OCI-LY3 (cell line): ENCODE measurements around the gene TMEM127.

Experiments used
- H2AFZ ChIP-seq: fragments of 200-600, 300-600 bp; shearing (Covaris generic); 2 replicates; pipeline ENCODE4 v1.6.0; 2014; ENCODE audit warnings: antibody characterized with exemption, low read depth, low read length
- H3K27ac ChIP-seq: fragments of 200-600, 300-600 bp; sonication (generic); 2 replicates; pipeline ENCODE4 v1.5.1; 2014; ENCODE audit warnings: mild to moderate bottlenecking, low read length, moderate library complexity, mixed read lengths
- H3K27me3 ChIP-seq: fragments of 200-600, 300-600 bp; sonication (generic); 2 replicates; pipeline ENCODE4 v1.6.1; 2014; ENCODE audit warnings: low read depth, low read length, mixed read lengths
- H3K36me3 ChIP-seq: fragments of 200-600, 300-600 bp; sonication (generic); replicated peaks from 2 replicates; pipeline ENCODE3; 2014; ENCODE audit warnings: low read depth, low read length, mixed read lengths
- H3K4me1 ChIP-seq: fragments of 300-600, 200-600 bp; sonication (generic); 2 replicates; pipeline ENCODE4 v1.6.1; 2014; ENCODE audit warnings: low read length, mixed read lengths
- H3K4me2 ChIP-seq: fragments of 200-600, 300-600 bp; sonication (generic); 2 replicates; pipeline ENCODE4 v1.6.1; 2014; ENCODE audit warnings: low read length, mixed read lengths
- H3K4me3 ChIP-seq: fragments of 300-600, 200-600 bp; sonication (generic); 2 replicates; pipeline ENCODE4 v1.5.1; 2014; ENCODE audit warnings: antibody characterized with exemption, mild to moderate bottlenecking, low read length, moderate library complexity
- H3K79me2 ChIP-seq: fragments of 300-600, 200-600 bp; shearing (Covaris generic); 2 replicates; pipeline ENCODE4 v1.6.1; 2014; ENCODE audit warnings: mild to moderate bottlenecking, low read length, mixed read lengths
- H3K9ac ChIP-seq: fragments of 300-600, 200-600 bp; shearing (Covaris generic); 2 replicates; pipeline ENCODE4 v1.6.0; 2014; ENCODE audit warnings: mild to moderate bottlenecking, low read length, moderate library complexity
- H3K9me3 ChIP-seq: fragments of 200-600, 300-600 bp; shearing (Covaris generic); 2 replicates; pipeline ENCODE4 v1.6.1; 2014; ENCODE audit warnings: low read length, mixed read lengths; ENCODE audit not compliant: insufficient read depth
- H4K20me1 ChIP-seq: fragments of 200-600, 300-600 bp; sonication (generic); 2 replicates; pipeline ENCODE4 v1.6.1; 2016; ENCODE audit warnings: low read length, mixed read lengths; ENCODE audit not compliant: insufficient read depth
- CTCF ChIP-seq: fragments of 200-600, 300-600 bp; sonication (generic); IDR thresholded peaks from 2 replicates; pipeline ENCODE4 v1.5.1; 2014; ENCODE audit warnings: antibody characterized with exemption, low read length, low read depth
- EZH2phosphoT487 ChIP-seq: fragments of 200-600 bp; shearing (Covaris generic); IDR thresholded peaks from 2 replicates; pipeline ENCODE4 v1.6.1; 2018; ENCODE audit warnings: antibody characterized with exemption, mixed run types, low read depth

The TMEM127 gene

GRCh38 chr2:96245609-96246390, 20.0 kb downstream of the TMEM127 start:
- H3K4me3 ChIP-seq: no peak overlapping the region

GRCh38 chr2:96243843-96244242, 22.0 kb downstream of the TMEM127 start:
- no peaks in the 10 kb centered on the region for H3K9me3 ChIP-seq
- no peak overlapping the region for H3K4me2 ChIP-seq
- H3K79me2 ChIP-seq: no peaks in the 10 kb centered on the region
- no peak overlapping the region for H3K4me3 ChIP-seq
- no peaks in the 10 kb centered on the region for H3K36me3 ChIP-seq
- H3K9ac ChIP-seq: no peak overlapping the region
- H3K27ac ChIP-seq: no peak overlapping the region
- H3K4me1 ChIP-seq: peaks cover 15% of the 10 kb centered on the region
- no peaks in the 10 kb centered on the region for H3K27me3 ChIP-seq
- TF ChIP-seq EZH2phosphoT487 (no peak), CTCF (no peak)
- no peaks in the 10 kb centered on the region for H4K20me1 ChIP-seq
- H2AFZ ChIP-seq: no peak overlapping the region

More at GRCh38 chr2:96245609-96246390, 20.0 kb downstream of the TMEM127 start:
- H3K36me3 ChIP-seq: no peaks in the 10 kb centered on the region
- TF ChIP-seq CTCF (no peak), EZH2phosphoT487 (no peak)
- peaks cover 15% of the 10 kb centered on the region for H3K4me1 ChIP-seq
- no peaks in the 10 kb centered on the region for H3K27me3 ChIP-seq
- no peaks in the 10 kb centered on the region for H3K79me2 ChIP-seq
- no peaks in the 10 kb centered on the region for H4K20me1 ChIP-seq
- H3K9ac ChIP-seq: no peak overlapping the region
- no peak overlapping the region for H3K4me2 ChIP-seq
- no peaks in the 10 kb centered on the region for H3K9me3 ChIP-seq
- H3K27ac ChIP-seq: no peak overlapping the region
- no peak overlapping the region for H2AFZ ChIP-seq

- Histone ChIP-seq H3K4me2 (peak overlapping the region; percentile 66), H3K27me3 (no peaks in the 10 kb centered on the region), H3K4me3 (0 out of 2 replicates have a peak overlapping the region, but pooled peaks have one; percentile 11), H3K4me1 (peaks cover 15% of the 10 kb centered on the region), H3K9me3 (no peaks in the 10 kb centered on the region), H3K27ac (peak overlapping the region; percentile 18; the same call in 1 of the 2 replicates), H4K20me1 (no peaks in the 10 kb centered on the region), H3K36me3 (no peaks in the 10 kb centered on the region), H2AFZ (0 out of 2 replicates have a peak overlapping the region, but pooled peaks have one; percentile 75), H3K9ac (peak overlapping the region; percentile 22; the same call in 1 of the 2 replicates), H3K79me2 (no peaks in the 10 kb centered on the region)
- no peak for TF ChIP-seq CTCF
- no peak for TF ChIP-seq EZH2phosphoT487
Measured at GRCh38 chr2:96241900-96242611, 23.7 kb downstream of the TMEM127 start.

GRCh38 chr2:96241227-96241626, 24.6 kb downstream of the TMEM127 start:
- Histone ChIP-seq H2AFZ (no peak overlapping the region), H3K4me2 (no peak overlapping the region), H3K79me2 (no peaks in the 10 kb centered on the region), H3K36me3 (no peaks in the 10 kb centered on the region), H3K4me3 (no peak overlapping the region), H3K27me3 (no peaks in the 10 kb centered on the region), H3K9ac (no peak overlapping the region), H3K27ac (no peak overlapping the region), H4K20me1 (no peaks in the 10 kb centered on the region), H3K9me3 (no peaks in the 10 kb centered on the region), H3K4me1 (peaks cover 15% of the 10 kb centered on the region)
- TF ChIP-seq EZH2phosphoT487 (no peak), CTCF (no peak)
